Stimulated activated CD8-positive, alpha-beta memory T cell treated with anti-CD3 and anti-CD28 coated beads, Interleukin-4, amount 100 ng/mL, for 1 hour (primary cell): ENCODE results near the gene HBB.

Experiments used
- DNase-seq, 2 donors: peaks; one replicate each; pipeline ENCODE4 v3.0.0-alpha.2; 2020; ENCODE audit warnings: low read depth in 2 of 2, low spot score in 1 of 2

The HBB gene

DNA sequence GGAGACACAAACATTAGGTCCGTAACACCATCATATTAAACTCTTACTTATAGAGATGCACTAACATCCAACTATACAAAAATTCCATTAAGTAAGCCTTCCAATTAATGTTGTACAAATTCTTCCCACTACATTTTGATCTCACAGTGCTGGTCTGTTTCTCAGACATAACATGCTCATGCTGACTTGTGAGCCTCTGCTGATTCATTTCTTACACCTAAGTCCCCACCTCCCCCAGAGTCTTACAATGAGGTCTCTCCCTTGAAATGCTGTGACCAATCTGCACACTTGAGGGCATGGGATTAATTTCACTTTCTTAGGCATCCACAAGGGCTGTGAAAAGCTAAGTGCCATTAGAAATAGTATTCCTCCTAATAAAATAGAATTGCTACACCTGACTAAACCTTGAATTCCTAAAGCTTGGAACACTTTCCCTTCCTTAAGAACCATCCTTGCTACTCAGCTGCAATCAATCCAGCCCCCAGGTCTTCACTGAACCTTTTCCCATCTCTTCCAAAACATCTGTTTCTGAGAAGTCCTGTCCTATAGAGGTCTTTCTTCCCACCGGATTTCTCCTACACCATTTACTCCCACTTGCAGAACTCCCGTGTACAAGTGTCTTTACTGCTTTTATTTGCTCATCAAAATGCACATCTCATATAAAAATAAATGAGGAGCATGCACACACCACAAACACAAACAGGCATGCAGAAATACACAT lies 20.8 kb upstream of the HBB start:
- no peak for DNase-seq

DNA sequence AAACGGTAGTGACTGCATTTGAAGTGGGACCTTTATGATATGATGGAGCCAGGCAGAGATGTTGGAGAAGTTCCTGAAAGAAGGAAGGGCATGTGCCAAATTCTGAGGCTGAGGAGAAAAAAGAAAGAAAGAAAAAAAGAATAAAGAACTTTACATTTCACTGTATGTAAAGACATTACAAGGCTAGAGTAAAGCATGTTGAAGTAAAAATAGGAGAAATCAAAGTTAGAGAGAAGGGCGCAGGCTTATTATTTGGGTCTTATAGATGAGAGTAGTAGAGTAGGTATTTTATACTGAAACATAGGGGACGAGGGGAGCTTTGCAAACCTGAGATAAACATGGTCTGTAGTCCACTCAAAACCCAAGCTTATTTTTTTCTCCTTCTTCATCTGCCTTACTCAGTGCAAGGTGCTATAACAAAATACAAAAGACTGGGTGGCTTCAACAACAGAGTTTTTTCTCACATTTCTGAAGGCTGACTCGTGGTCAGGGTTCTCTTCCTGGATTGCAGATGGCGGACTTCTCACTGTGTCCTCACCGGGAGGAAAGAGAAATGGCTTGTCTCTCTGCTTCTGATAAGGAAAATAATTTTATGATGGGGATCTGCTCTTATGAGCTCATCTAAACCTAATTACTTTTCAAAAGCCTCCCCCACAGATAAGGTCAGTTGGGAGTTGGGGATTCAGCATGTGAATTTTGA lies 20.1 kb upstream of the HBB start:
- DNase-seq, result no peak

DNA sequence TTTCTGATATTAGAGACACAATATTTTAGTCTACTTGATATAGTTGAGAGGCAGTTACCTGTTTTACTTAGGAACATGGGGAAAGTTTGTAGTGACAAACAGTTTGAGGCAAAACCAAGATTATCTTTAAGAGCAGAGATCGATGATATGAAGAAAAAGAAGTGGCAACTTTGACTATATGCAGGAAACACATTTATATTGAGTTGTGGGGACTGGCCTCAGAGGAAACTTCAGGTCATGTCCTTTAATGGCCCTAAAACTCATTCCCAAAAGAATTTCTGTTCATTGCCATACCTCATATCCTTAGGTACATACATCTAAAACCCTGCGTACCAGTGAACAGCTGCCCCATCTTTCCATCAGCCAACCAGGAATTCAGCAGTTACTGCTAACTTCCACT lies 18.3 kb upstream of the HBB start:
- DNase-seq, result no peak

DNA sequence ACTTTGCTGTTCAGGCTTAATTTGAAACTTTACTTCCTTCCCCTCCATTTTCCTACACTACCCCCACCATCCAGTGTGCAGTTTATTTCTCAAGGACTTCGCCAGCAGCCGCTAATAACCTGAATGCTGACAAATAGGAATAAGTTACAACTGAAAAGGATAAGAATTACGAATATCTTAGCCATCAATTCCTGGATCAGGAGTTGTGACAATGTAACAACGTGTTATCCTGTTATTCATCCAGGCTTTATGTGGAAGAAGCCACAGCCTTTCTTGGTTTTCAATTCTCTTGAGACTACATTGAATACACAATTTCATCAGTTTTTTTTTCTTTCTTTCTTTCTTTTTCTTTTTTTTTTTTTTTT lies 16.9 kb upstream of the HBB start:
- DNase-seq, result no peak

DNA sequence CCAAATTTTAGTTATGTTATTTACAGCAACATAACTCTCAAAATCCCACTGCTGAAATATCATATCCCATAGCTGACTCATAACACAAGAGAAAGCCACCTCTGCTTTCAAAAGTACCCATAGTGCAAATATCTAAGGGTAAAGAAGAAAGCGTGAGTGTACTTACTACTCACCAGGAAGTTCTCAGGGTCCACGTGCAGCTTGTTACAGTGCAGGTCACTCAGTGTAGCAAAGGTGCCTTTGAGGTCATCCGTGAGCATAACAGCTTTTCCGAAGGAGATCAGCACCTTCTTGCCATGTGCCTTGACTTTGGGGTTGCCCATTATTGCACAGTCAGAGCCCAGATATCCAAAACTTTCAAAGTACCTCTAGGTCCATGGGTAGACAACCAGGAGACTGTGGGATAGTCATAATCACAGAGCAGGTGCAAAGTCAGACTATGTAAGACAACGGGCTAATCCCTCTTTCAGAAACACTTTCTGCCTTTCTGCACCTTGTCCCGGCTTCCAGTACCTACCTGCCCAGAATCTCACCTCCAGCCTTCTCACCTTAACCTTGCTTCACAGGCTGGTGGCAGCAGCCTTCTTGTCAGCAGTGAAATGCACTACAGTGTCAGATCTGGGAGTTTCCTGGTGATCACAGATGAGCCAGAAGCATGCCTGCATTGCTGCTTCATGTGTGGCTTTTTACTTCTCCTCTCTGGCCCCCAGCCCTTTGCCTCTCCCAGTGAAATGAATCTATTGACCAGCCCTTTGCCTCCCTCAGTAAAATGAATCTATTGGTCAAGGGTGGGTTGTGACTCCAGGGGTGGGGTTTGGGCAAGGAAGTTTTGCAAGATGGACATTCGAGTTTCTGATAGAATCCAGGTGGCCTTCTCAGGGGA lies 16.3 kb upstream of the HBB start:
- DNase-seq, result no peak

DNA sequence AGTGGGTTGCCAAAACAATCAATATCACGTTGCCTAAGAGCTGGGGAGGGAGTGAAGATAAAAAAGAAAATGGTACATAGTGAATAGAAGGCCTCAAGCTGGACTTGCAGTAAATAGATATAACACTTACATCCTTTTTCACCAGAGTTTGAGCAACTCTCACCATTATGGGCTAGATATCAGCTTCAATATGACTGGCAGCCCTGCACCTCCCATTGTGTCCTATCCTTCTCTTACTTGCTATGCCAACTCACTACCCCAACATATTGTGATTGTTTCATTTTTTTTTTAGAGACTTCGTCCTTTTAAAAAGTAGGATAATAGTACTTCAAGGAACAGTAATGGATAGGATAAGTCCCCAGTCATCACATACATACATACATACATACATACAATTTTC lies 15.3 kb upstream of the HBB start:
- DNase-seq, result no peak

DNA sequence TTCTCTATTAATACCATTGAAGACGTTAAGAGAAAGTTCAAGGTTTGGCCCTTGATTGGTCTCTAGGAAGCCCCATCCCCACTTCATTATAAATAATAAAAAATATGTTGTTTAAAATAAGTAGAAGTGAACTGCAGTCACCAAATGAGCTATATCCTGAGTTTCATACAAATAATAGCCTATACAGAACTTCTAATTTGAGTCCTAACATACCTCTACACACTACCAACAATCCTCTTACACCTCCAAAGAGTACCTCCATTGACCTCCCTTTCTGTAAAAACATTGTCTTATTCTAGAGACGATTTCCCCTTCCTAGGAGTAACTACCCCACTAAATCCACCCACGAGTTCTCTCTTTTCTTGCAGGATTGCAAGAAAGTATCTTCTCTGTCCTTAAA lies 14.6 kb upstream of the HBB start:
- no peak for DNase-seq

DNA sequence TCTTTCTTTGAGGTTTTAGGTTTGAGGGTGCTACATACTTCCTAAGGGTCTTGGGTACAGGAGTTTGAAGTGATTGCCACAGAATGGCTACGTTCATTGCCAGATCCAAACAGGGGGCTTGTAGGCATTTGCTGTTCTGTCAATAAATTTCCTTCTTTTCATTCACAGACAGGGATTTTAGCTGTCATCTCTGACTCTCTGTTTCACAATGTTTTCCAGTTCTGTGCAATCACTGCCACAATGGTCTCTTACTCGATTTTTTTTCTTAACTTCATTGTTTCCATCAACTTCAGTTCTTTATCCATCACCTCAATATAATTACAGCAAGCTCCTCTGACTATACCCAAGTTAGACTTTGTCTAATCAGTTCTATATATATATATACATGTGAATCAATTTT lies 13.6 kb upstream of the HBB start:
- no peak for DNase-seq

DNA sequence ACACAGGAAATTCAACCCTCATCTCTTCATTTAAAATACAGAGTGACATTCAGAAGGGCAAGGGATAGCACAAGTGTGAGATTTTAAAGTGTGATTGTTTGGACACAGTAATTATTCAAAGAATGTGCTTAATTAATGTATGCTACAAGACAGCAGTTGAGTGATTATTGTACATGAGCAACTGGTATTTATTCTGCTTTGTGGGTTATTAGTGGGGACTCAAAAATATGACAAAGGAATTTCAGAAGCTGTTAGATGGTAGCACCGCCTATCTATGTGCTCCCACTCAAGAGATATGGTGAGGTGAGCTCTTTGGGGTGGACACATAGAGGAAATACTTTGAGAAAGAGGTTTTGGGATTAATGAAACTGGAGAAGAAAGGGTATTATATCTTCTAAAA lies 13.2 kb upstream of the HBB start:
- DNase-seq, result no peak

DNA sequence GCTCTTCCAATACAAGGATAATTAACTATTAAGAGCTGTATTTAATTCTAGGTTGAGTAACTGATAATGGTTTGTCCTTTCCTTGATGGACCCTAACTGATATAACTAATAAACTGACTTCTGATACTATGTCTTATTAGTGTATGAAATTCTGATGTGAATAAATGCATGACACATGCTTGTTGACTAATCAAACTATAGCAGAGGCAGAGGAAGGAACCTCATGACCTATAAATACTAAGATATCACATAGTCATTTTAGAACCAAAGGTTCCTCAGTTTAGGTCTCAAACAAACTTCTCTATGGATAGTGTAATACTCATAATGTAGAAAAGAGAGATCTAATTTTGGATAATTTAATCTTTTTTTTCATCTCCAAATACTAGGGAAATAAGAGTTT lies 12.2 kb upstream of the HBB start:
- DNase-seq, result no peak

DNA sequence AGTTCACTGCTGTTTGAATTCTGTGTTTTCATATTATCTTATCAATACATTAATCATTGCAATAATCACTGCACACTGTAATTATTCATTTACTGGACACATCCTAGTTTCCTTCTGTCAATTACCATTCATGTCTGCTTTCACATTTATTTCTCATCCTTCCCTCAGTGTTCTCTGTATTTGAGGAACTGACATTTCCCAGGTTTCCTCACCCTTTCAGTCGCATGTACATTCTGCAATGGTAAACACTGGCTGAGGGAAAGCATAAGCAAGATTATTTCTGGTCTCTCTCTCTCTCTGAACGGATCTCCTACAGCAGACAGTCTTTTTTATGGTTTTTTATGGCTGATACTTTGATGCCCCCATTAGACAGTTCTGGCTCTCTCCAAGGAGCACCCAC lies 11.6 kb upstream of the HBB start:
- no peak for DNase-seq

DNA sequence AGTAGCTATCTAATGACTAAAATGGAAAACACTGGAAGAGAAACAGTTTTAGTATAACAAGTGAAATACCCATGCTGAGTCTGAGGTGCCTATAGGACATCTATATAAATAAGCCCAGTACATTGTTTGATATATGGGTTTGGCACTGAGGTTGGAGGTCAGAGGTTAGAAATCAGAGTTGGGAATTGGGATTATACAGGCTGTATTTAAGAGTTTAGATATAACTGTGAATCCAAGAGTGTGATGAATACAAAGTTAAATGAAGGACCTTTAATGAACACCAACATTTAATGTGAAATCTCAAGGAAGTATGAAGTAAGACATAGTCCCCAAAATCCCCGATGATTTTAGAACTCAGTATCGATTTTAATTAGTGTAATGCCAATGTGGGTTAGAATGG lies 10.5 kb upstream of the HBB start:
- no peak for DNase-seq

DNA sequence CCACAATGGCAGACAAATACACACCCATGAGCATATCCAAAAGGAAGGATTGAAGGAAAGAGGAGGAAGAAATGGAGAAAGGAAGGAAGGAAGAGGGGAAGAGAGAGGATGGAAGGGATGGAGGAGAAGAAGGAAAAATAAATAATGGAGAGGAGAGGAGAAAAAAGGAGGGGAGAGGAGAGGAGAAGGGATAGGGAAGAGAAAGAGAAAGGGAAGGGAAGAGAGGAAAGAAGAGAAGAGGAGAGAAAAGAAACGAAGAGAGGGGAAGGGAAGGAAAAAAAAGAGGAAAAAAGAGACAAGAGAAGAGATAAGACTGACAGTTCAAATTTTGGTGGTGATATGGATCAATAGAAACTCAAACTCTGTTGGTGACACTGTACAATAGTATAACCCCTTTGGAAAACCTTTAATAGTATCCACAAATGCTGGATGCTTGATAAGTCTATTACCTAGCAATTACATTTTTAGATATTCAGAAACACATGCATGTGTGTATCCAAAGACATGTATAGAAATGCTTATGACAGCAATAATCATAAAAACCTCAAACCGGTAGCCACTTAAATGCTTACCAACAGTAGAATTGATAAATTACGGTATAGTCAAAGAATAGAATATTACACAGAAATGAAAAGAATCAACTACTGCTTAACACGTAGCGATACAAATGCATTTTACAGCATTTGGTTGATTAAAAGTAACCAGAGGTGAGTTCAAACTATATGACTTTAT lies 8.7 kb upstream of the HBB start:
- DNase-seq, result no peak

DNA sequence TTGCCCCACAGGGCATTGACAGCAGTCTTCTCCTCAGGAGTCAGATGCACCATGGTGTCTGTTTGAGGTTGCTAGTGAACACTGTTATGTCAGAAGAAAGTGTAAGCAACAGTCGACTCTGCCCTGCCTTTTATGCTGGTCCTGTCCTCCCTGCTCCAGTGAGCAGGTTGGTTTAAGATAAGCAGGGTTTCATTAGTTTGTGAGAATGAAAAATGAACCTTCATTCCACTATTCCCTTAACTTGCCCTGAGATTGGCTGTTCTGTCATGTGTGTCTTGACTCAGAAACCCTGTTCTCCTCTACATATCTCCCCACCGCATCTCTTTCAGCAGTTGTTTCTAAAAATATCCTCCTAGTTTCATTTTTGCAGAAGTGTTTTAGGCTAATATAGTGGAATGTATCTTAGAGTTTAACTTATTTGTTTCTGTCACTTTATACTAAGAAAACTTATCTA lies 7.5 kb upstream of the HBB start, which contains the start of gene HBD:
Gene HBD, minus strand, starts transcription at position 103 of the 454 bp plus-strand sequence. Its CDS starts 50 bp downstream, at position 53.
- no peak for DNase-seq

DNA sequence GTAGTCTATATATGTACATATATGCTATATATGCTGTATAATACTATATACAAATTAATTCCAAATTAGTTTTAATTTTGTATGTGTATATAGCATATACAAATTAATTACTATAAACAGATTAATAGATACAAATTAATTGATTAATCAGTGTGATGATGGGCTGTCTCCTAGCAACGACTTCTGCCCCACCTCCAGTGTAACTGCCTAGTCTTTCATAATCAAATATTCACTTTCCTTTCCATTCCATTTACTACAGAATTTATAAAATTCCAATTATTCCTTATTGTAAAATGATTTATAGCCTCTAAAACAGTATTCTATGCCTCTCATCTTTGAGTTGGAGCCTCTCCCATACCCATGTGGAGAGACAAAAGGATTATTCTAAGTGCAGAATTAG lies 6.4 kb upstream of the HBB start:
- no peak for DNase-seq

DNA sequence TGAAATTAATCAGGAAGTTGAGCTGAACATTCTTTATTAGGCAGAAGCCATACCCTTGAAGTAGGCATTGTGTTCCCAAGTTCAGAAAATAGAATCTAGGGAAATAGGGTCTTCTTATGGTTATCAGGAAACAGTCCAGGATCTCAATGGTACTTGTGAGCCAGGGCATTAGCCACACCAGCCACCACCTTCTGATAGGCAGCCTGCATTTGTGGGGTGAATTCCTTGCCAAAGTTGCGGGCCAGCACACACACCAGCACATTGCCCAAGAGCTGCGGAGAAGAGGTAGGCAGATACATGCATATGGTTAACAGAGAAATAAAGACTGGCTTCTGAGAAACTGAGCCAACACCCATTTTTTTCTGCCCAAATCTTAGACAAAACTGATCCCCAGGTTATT lies 6.0 kb upstream of the HBB start:
- no peak for DNase-seq

DNA sequence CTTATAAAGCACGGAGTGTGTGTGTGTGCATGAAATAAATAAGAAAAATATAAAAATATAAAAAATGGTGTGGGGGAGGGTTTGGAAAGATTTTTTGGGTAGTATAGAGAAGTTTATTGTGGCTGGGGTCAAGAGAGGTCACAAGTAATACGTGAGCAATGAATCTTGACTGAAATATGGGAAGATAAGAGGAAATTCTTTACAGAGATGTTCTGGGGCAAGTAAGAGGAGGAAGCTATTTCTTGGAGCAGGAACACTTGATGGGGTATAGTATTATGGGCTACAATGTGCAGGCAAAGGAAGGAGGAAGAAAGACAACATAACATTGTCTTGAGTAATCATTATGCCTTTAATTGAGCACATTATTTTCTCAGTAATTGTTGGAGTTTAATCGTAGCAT lies 5.3 kb upstream of the HBB start:
- DNase-seq, result no peak

DNA sequence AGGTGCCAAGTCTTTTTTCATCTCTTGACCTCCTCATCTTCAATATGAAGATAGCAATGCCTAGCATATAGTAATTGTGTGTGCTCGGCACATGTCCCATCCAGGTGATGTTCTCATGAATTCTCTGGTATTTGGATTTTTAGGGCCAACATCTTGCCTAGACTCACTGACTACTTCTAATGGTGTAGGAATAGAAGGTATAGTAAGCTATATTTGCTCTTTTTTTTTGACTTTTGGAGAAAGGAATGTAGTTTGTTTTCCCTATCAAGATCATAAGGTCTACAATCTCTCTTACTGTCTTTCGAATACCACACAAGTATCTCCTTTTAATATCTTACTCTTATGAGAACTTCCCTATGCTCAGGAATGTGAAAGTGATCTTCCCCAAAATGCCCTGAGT lies 4.2 kb upstream of the HBB start:
- no peak for DNase-seq

DNA sequence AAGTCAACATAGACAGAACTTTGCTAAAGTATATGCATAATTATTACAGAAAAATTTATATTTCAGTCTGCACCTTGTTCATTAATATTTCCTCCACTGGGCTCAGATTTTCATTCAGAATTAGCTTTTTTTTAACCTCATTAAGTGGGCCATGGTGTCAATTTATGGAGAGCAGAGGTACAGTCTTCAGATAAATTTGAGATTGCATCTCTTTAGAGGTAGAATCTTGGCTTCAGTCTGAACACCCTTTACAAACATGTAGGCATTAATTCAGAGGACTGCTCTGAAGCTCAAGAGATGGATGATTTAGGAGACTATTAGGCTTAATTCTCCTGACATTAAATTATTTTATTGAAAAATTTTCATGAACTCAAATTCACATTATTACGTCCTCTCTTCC lies 3.4 kb upstream of the HBB start:
- DNase-seq, result no peak

DNA sequence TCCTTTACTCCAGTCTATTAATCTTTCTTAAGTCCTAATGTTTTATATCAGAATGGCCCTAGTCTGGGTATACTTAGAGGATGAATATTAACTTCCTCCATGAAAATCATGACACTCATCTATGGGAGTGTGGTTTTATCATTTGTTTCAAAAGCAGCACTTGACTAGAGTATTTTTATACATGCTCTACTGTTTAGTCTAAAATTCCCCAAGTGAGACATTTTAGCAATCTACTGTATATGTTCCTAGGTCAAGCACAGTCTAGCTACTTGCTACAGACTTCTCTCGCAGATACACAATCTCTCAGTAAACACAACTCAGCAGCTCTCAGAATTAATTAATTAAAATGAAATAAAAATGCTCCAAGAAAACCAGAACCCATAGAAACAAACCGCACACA lies 2.9 kb upstream of the HBB start:
- no peak for DNase-seq

DNA sequence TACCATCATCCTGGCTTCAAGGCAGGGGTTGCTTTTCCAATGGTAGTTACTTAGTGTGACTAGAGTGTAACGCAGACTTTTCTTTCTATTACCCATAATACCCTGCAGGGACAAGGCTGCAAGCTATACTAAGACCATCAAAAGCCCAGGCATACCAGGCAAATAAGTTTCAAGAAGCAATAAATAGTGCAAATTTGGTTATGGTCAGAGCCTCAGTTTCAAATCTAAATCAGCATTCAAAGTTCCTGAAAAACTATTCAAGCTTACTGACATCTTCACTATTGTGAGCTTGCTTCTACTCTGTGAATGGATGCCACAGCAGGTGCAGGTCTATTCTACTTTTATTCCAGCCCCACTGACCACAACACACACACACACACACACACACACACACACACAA lies 2.5 kb upstream of the HBB start:
- no peak for DNase-seq
